ENCODE results near the gene TBX15. TPM values are rescaled to one million over a fixed set of nuclear protein-coding genes. Genes with fewer than 3 reads are reported as not detected.
A peak's percentile ranks its signal among the peaks of the same experiment; 100 is the strongest.
"Not testable (repeated sequence)": the region's sequence is repeated elsewhere in the genome, so short reads cannot be mapped to it uniquely, and the experiment has no call there.

Gene TBX15
- total RNA-seq, 1 donor from 2014 or later = 33.9 TPM

- no peak for DNase-seq
Observed at GRCh38 chr1:118958937-118959631, 29.1 kb downstream of the TBX15 start.

GRCh38 chr1:118958140-118958539 is 30.0 kb downstream of the TBX15 start:
- no peak for DNase-seq

- not testable (repeated sequence) for DNase-seq
Observed at GRCh38 chr1:118957579-118957978, 30.6 kb downstream of the TBX15 start.

- DNase-seq = no peak
Observed at GRCh38 chr1:118954301-118954905, 33.7 kb downstream of the TBX15 start.

GRCh38 chr1:118951270-118951936 is 36.7 kb downstream of the TBX15 start:
- DNase-seq = no peak

GRCh38 chr1:118949315-118949714 is 38.8 kb downstream of the TBX15 start:
- peak; percentile 92 for DNase-seq

GRCh38 chr1:118948846-118949245 is 39.3 kb downstream of the TBX15 start:
- DNase-seq = no peak

- no peak for DNase-seq
Observed at GRCh38 chr1:118948351-118948750, 39.8 kb downstream of the TBX15 start.

- no peak for DNase-seq
Observed at GRCh38 chr1:118947790-118948189, 40.4 kb downstream of the TBX15 start.

GRCh38 chr1:118947003-118947765 is 41.0 kb downstream of the TBX15 start:
- no peak for DNase-seq

- no peak for DNase-seq
Observed at GRCh38 chr1:118945489-118945888, 42.7 kb downstream of the TBX15 start.

GRCh38 chr1:118944546-118944945 is 43.6 kb downstream of the TBX15 start:
- DNase-seq = no peak

- DNase-seq = no peak
Observed at GRCh38 chr1:118944133-118944532, 44.0 kb downstream of the TBX15 start.

GRCh38 chr1:118940957-118941356 is 47.2 kb downstream of the TBX15 start:
- DNase-seq = no peak

- DNase-seq = no peak
Observed at GRCh38 chr1:118937413-118938072, 50.6 kb downstream of the TBX15 start.

GRCh38 chr1:118934706-118935105 is 53.4 kb downstream of the TBX15 start:
- no peak for DNase-seq

GRCh38 chr1:118933051-118933781 is 54.9 kb downstream of the TBX15 start:
- DNase-seq = no peak

GRCh38 chr1:118931876-118932275 is 56.3 kb downstream of the TBX15 start:
- DNase-seq = no peak

GRCh38 chr1:118928739-118929554 is 59.2 kb downstream of the TBX15 start:
- DNase-seq = no peak

- no peak for DNase-seq
Observed at GRCh38 chr1:118927427-118928187, 60.5 kb downstream of the TBX15 start.
